OCI-LY1 (cell line): ENCODE results near the gene DRD1.

Experiments
- H2AFZ ChIP-seq: fragments of 200-600 bp; sonication (generic), shearing (Covaris generic); 2 replicates; pipeline ENCODE4 v1.6.0; 2014; ENCODE audit warnings: antibody characterized with exemption, mild to moderate bottlenecking, low read length
- H3F3A ChIP-seq: fragments of 200-600 bp; sonication (generic), shearing (Covaris generic); 2 replicates; pipeline ENCODE4 v1.6.0; 2014; ENCODE audit warnings: mild to moderate bottlenecking, antibody characterized with exemption, low read length, moderate library complexity; ENCODE audit not compliant: insufficient read depth
- H3K27ac ChIP-seq: fragments of 200-600 bp; sonication (generic); 2 replicates; pipeline ENCODE4 v1.5.1; 2014; ENCODE audit warnings: low read length, mixed run types, mild to moderate bottlenecking, low read depth; ENCODE audit not compliant: poor library complexity, severe bottlenecking
- H3K27me3 ChIP-seq: fragments of 200-600 bp; sonication (generic); 2 replicates; pipeline ENCODE4 v1.6.0; 2014; ENCODE audit warnings: antibody characterized with exemption, mild to moderate bottlenecking, low read length, moderate library complexity; ENCODE audit not compliant: insufficient read depth
- H3K36me3 ChIP-seq: fragments of 200-600 bp; sonication (generic); 2 replicates; pipeline ENCODE4 v1.6.1; 2014; ENCODE audit warnings: mild to moderate bottlenecking, antibody characterized with exemption, low read length, moderate library complexity, mixed read lengths; ENCODE audit not compliant: insufficient read depth
- H3K4me1 ChIP-seq: fragments of 200-600 bp; sonication (generic); 2 replicates; pipeline ENCODE4 v1.5.1; 2014; ENCODE audit warnings: mild to moderate bottlenecking, low read length, moderate library complexity; ENCODE audit not compliant: insufficient read depth, severe bottlenecking
- H3K4me2 ChIP-seq: fragments of 200-600 bp; sonication (generic), shearing (Covaris generic); 2 replicates; pipeline ENCODE4 v1.6.1; 2014; ENCODE audit warnings: low read length
- H3K4me3 ChIP-seq: fragments of 200-600 bp; sonication (generic); 2 replicates; pipeline ENCODE4 v1.5.1; 2014; ENCODE audit warnings: low read length, low read depth, mild to moderate bottlenecking, mixed read lengths; ENCODE audit not compliant: poor library complexity, severe bottlenecking
- H3K79me2 ChIP-seq: fragments of 200-600 bp; shearing (Covaris generic); 2 replicates; pipeline ENCODE4 v1.6.1; 2016; ENCODE audit warnings: mixed run types, low read length, mixed read lengths; ENCODE audit not compliant: insufficient read depth
- H3K9ac ChIP-seq: fragments of 200-600 bp; sonication (generic), shearing (Covaris generic); 2 replicates; pipeline ENCODE4 v1.6.1; 2014; ENCODE audit warnings: mild to moderate bottlenecking, low read length, mixed read lengths
- H3K9me2 ChIP-seq: fragments of 200-600 bp; sonication (generic), shearing (Covaris generic); 2 replicates; pipeline ENCODE4 v1.6.1; 2014; ENCODE audit warnings: low read depth, mild to moderate bottlenecking, low read length, mixed read lengths
- H3K9me3 ChIP-seq: fragments of 200-600 bp; shearing (Covaris generic); 2 replicates; pipeline ENCODE4 v1.6.1; 2014; ENCODE audit warnings: low read length, mixed read lengths
- H4K20me1 ChIP-seq: fragments of 200-600 bp; sonication (generic), shearing (Covaris generic); 2 replicates; pipeline ENCODE4 v1.6.0; 2016; ENCODE audit warnings: mild to moderate bottlenecking, low read length; ENCODE audit not compliant: insufficient read depth
- EZH2 ChIP-seq: fragments of 200-600 bp; sonication (generic), shearing (Covaris generic); IDR thresholded peaks from 2 replicates; pipeline ENCODE4 v1.8.0; 2017; ENCODE audit warnings: borderline replicate concordance, mixed run types, mild to moderate bottlenecking, antibody characterized with exemption, low read length, moderate library complexity, mixed read lengths
- TF ChIP-seq, protein P1 (sequence below): fragments of 200-600 bp; sonication (generic), shearing (Covaris generic); IDR thresholded peaks from 2 replicates; pipeline ENCODE4 v1.5.1; 2017; ENCODE audit warnings: mild to moderate bottlenecking, antibody characterized with exemption, low read length, moderate library complexity, mixed read lengths

Gene DRD1

DNA sequence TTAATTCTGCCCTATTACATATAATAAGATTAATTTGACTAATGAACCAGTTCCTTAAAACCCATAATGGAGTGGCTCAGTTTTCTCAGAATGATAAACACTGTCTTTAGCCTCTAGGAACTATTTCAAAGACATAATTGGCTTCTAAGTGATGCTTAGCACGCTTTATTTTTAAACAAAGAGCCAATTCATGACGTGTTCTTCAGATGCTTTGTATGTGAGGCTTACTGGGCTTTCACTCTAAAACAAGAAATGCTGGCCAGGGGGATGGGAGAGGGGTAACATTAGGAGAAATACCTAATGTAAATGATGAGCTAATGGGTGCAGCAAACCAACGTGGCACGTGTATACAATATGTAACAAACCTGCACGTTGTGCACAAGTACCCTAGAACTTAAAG is 26.8 kb upstream of the DRD1 start:
- Histone ChIP-seq H3K27me3 (peaks cover 4% of the 10 kb centered on the region), H3K9me2 (no peaks in the 10 kb centered on the region), H2AFZ (no peak overlapping the region), H3K4me3 (no peak overlapping the region), H3K9ac (no peak overlapping the region), H4K20me1 (no peaks in the 10 kb centered on the region), H3K36me3 (no peaks in the 10 kb centered on the region), H3K4me2 (no peak overlapping the region), H3K4me1 (no peaks in the 10 kb centered on the region), H3F3A (no peaks in the 10 kb centered on the region), H3K79me2 (no peaks in the 10 kb centered on the region), H3K9me3 (peaks cover 5% of the 10 kb centered on the region; the same call in 1 of the 2 replicates), H3K27ac (no peak overlapping the region)
- TF ChIP-seq, protein P1, sequence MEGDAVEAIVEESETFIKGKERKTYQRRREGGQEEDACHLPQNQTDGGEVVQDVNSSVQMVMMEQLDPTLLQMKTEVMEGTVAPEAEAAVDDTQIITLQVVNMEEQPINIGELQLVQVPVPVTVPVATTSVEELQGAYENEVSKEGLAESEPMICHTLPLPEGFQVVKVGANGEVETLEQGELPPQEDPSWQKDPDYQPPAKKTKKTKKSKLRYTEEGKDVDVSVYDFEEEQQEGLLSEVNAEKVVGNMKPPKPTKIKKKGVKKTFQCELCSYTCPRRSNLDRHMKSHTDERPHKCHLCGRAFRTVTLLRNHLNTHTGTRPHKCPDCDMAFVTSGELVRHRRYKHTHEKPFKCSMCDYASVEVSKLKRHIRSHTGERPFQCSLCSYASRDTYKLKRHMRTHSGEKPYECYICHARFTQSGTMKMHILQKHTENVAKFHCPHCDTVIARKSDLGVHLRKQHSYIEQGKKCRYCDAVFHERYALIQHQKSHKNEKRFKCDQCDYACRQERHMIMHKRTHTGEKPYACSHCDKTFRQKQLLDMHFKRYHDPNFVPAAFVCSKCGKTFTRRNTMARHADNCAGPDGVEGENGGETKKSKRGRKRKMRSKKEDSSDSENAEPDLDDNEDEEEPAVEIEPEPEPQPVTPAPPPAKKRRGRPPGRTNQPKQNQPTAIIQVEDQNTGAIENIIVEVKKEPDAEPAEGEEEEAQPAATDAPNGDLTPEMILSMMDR: no peak
- TF ChIP-seq EZH2: no peak

DNA sequence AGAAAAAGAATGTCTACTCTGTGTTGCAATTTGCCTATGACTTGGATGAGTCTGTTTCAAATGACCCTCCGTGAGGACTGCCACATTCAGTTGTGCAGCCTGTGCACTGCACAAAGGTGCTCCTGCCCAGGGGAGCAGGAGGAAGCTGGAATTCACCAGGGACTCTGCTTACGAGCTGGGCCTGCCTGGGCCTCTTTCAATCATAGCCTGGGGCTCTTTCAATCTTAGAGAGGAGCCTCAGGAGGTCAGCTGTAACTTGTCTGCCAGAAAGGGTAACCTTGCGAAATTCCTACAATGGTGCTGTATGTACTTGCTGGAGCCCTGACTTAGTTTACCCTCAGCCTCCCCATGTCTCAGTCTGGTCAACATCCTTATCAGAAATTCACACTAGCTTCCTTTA is 25.9 kb upstream of the DRD1 start:
- H3K4me3 ChIP-seq: no peak overlapping the region
- H3K9me3 ChIP-seq: peaks cover 5% of the 10 kb centered on the region; the same call in 1 of the 2 replicates
- H2AFZ ChIP-seq: no peak overlapping the region
- H3K4me1 ChIP-seq: no peaks in the 10 kb centered on the region
- peaks cover 4% of the 10 kb centered on the region for H3K27me3 ChIP-seq
- H3F3A ChIP-seq: no peaks in the 10 kb centered on the region
- H3K79me2 ChIP-seq: no peaks in the 10 kb centered on the region
- H3K4me2 ChIP-seq: no peak overlapping the region
- H3K9me2 ChIP-seq: no peaks in the 10 kb centered on the region
- no peaks in the 10 kb centered on the region for H4K20me1 ChIP-seq
- H3K27ac ChIP-seq: no peak overlapping the region
- H3K36me3 ChIP-seq: no peaks in the 10 kb centered on the region
- no peak overlapping the region for H3K9ac ChIP-seq
- TF ChIP-seq, protein P1: no peak
- TF ChIP-seq EZH2: no peak

DNA sequence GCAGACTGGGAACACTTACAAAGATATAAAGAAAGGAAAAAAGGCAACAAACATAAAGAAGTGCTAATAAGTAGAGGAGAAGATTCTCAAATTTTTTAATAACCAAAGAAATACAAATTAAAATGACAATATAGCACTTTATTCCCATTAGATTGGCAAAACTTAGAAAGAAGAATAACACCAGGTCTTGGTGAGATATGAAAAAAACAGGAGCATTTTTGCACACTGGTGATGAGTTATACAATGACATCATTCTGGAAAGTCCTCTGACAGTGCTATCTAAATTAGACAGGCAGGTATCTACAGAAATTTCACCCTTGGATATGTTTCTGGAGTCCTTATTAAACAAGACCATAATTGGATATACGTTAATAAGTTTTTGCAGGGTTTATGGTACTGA is 24.9 kb upstream of the DRD1 start:
- Histone ChIP-seq H3K36me3 (no peaks in the 10 kb centered on the region), H3K9me2 (no peaks in the 10 kb centered on the region), H3K4me2 (no peak overlapping the region), H3K27ac (no peak overlapping the region), H3K9me3 (peaks cover 5% of the 10 kb centered on the region; the same call in 1 of the 2 replicates), H2AFZ (no peak overlapping the region), H3K27me3 (peaks cover 4% of the 10 kb centered on the region), H3K4me1 (peaks cover 8% of the 10 kb centered on the region), H3K9ac (no peak overlapping the region), H3K4me3 (no peak overlapping the region), H3K79me2 (no peaks in the 10 kb centered on the region), H4K20me1 (no peaks in the 10 kb centered on the region), H3F3A (no peaks in the 10 kb centered on the region)
- TF ChIP-seq EZH2: no peak

DNA sequence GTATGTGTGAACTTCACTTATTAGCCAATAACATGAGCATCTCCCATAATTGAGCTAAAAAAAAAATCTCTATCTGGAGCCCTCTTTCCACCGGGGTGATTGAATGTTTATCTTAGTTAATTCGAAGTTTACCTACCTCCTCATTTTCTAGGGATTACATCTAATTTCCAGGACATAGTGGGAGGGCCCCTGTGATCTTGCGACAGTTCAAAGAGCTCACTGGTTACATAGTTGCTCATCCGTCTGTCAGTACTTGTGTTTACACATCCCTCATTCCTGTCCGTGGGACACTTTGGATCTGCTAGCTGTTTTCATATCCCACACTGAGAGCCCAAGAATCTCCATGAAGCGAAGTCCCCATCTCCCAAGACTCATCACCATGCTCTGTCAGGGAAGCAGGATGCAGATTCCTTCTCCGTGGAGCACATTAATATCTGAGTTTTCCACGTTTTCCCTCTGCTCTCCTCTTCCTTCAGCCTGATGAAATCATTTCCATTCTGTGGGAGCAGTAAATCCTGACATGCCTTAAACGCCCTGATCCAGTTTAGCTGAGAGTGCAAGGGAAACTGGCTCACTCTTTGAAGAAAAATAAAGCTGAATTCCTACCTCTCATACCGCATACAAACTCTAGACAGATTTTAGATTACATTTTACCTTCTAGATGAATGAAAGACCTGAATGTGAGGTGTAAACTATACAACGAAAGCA is 24.2 kb upstream of the DRD1 start:
- Histone ChIP-seq H3K36me3 (no peaks in the 10 kb centered on the region), H3K9ac (no peak overlapping the region), H3K27me3 (peaks cover 4% of the 10 kb centered on the region), H3K4me1 (peaks cover 9% of the 10 kb centered on the region), H3K27ac (no peak overlapping the region), H3K4me3 (no peak overlapping the region), H4K20me1 (no peaks in the 10 kb centered on the region), H2AFZ (no peak overlapping the region), H3F3A (no peaks in the 10 kb centered on the region), H3K9me2 (no peaks in the 10 kb centered on the region), H3K79me2 (no peaks in the 10 kb centered on the region), H3K4me2 (no peak overlapping the region), H3K9me3 (peaks cover 5% of the 10 kb centered on the region; the same call in 1 of the 2 replicates)
- TF ChIP-seq, protein P1: no peak
- TF ChIP-seq EZH2: no peak
